CD4-positive, alpha-beta T cell treated with Interleukin-1 beta for 1 hour (primary cell): ENCODE data around the gene SWT1.
"Not testable (repeated sequence)": the region's sequence is repeated elsewhere in the genome, so short reads cannot be mapped to it uniquely, and the experiment has no call there.

Experiments
- DNase-seq, 2 donors: peaks; one replicate each; pipeline ENCODE4 v3.0.0-alpha.2; 2020 to 2022

The SWT1 gene

GRCh38 chr1:185170291-185170848, 13.4 kb downstream of the SWT1 start:
- peak; percentile 34 to 61 for DNase-seq

DNA sequence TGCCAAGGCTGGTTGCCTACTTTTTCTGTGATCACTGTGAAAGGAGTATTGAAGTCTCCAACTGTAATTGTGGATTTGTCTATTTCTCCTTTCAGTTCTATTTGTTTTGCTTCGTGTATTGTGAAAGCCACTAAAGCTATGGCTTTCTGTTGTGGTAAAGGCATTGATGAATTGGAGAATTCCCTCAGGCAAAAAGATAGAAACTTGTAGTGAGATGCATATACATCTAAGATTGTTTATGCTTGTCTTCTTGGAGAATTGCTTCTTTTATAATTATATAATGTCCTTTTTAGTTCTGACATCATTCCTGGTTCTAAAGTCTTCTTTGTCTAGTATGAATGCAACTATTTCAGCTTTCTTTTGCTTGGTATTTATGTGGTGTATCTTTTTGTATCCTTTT, 36.8 kb downstream of the SWT1 start:
- no peak for DNase-seq

GRCh38 chr1:185198712-185199111, 41.7 kb downstream of the SWT1 start:
- not testable (repeated sequence) for DNase-seq

- no peak for DNase-seq
Measured at GRCh38 chr1:185200889-185201288, 43.9 kb downstream of the SWT1 start.

GRCh38 chr1:185207170-185207569, 50.2 kb downstream of the SWT1 start:
- no peak for DNase-seq

GRCh38 chr1:185207980-185208602, 51.1 kb downstream of the SWT1 start:
- DNase-seq = no peak

DNA sequence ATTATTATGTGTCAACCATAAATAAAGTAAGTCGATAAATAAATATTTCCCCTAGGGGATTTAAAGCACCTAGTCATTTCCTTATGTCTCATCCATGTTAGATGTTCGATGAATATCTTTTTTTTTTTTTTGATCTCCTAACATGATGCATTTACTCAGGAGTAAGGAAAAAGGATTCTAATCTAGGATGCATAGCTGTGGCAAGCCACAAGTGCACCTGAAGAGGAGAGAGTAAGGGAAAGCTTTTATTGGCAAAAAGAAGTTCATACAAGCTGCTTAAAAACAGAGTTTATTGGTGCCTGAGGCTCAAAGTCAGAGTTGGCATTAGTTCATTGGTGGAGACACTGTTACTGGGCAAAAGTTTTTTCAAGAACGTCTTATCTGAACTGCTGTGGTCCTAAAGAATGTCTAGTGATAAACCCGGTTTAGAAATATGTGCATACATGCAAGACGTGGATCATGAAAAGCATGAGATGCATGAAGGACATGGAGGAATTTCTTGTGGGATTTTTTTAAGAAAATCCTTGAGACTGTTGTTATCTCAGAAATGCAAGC, 51.7 kb downstream of the SWT1 start:
- no peak for DNase-seq

DNA sequence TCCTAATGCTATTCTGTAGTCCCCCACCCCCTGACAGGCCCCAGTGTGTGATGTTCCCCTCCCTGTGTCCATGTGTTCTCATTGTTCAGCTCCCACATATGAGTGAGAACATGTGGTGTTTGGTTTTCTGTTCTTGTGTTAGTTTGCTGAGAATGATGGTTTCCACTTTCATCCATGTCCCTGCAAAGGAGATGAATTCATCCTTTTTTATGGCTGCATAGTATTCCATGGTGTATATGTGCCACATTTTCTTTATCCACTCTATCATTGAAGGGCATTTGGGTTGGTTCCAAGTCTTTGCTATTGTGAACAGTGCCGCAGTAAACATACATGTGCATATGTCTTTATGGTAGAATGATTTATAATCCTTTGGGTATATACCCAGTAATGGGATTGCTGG, 52.4 kb downstream of the SWT1 start:
- DNase-seq = not testable (repeated sequence)

DNA sequence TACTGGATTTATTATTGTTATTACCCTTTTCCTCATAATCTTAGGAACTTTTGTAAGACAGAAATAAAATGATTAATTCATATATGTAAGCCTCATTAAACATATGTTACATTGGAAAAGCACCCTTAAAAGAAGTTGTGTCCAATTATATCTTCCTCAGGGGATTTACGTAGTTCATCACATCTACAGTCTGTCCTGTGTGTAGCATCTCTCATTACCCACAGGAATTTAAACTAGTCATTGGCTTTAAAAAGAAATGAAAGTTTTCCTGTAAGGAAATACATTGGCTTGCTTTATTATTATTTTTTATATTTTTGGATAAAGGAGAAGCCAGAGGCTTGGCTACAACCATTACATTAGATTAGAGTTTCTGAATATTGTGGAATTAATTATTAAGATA, 56.1 kb downstream of the SWT1 start:
- DNase-seq = no peak

GRCh38 chr1:185215911-185216310, 58.9 kb downstream of the SWT1 start:
- DNase-seq = no peak

DNA sequence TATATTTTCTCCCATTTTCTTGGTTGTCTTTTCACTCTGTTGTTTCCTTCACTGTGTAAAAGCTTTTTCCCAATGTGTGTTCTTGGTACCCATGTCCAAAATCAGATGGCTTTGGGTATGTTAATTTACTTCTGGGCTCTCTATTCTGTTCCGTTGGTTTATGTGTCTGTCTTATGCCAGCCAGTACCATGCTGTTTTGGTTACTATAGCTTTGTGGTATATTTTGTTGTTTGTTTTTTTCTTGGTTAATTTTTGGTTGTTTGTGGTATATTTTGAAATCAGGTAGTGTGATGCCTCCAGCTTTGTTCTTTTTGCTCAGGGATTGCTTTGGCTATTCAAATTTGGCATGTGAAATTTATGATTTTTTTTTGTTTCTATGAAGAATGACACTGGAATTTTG, 67.2 kb downstream of the SWT1 start:
- DNase-seq = no peak

DNA sequence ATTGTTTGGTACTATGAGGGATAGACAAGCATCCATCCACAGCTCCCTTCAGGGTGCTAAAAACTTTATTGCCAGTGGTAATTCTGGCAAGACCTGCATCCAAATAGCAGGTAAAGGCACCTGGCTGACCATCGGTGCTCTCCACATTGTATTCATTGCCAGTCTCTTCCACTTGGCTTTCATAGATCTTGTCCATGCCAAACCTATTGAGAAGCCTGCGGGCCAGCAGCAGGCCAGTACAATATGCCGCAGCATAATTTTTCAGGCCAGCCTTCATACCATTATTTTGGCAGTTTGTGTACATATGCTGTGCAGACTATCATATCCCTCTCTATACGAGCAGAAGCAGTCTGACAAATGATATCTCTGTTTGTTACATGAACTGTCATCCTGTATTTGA, 70.2 kb downstream of the SWT1 start:
- no peak for DNase-seq

DNA sequence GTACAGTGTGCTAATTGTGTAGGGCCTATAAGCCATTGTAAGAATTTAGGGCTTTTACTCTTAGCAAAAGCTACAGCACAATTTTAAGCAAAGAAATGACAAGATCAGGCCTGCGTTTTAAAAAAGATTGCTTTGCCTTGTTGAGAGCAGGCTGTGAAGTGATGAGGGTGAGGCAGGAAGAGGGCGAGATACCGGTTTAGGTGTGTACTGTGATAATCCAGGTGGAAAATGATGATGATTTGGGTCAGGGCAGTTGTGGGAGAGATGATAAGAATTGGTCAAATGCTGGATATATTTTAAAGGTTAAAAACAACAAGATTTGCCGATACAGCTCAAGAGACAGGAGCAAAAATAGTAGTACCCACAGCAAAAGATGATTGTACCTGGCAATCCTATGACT, 72.0 kb downstream of the SWT1 start:
- DNase-seq = no peak

- DNase-seq = no peak
Measured at GRCh38 chr1:185229981-185230380, 73.0 kb downstream of the SWT1 start.

DNA sequence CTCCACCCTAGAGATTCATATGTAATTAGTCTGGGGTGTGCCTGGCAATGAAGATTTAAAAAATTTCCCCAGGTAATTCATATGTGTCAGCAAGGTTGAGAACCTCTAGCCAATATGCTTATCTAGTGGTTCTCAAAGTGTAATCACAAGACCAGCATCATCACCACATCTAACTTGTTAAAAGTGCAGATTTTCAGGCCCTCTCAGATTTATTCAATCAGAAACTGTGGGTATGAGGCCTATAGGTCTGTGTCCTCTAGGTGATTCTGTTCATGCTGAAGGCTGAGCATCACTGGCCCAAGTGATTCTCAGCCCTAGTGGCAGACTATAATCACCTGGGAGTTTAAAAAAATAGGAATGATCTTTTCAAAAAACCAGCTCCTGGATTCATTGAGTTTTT, 75.9 kb downstream of the SWT1 start:
- no peak for DNase-seq

GRCh38 chr1:185234183-185234582, 77.2 kb downstream of the SWT1 start:
- DNase-seq = not testable (repeated sequence)

DNA sequence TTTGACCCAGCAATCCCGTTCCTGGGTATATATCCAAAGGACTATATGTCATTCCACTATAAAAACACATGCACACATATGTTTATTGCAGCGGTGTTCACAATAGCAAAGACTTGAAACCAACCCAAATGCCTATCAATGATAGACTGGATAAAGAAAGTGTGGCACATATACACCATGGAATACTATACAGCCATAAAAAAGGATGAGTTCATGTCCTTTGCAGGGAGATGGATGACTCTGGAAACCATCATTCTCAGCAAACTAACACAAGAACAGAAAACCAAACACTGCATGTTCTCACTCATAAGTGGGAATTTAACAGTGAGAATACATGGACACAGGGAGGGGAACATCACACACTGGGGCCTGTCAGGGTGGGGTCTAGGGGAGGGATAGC, 80.2 kb downstream of the SWT1 start:
- not testable (repeated sequence) for DNase-seq

DNA sequence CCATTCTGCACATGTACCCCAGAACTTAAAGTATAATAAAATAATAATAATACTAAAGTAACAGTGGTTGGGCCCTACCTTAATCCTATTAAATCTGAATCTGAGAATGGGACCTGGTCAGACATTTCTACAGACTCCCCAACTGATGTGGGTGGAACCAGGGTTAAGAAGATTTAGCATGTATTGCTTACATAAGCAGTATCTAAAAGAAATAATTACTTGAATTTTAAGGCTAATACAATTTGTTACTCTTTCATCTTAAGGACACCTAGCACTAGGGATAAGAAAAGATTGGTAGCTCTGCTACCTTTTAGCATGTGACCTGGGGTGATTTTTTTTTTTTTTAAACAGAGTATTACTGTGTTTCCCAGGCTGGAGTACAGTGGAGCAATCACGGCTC, 80.7 kb downstream of the SWT1 start:
- DNase-seq = no peak

GRCh38 chr1:185238447-185238846, 81.5 kb downstream of the SWT1 start:
- peak in 1 of 2 donors; percentile 34 for DNase-seq

GRCh38 chr1:185239861-185240260, 82.9 kb downstream of the SWT1 start:
- DNase-seq = no peak

GRCh38 chr1:185241127-185241526, 84.2 kb downstream of the SWT1 start:
- DNase-seq = peak in 1 of 2 donors; percentile 8

DNA sequence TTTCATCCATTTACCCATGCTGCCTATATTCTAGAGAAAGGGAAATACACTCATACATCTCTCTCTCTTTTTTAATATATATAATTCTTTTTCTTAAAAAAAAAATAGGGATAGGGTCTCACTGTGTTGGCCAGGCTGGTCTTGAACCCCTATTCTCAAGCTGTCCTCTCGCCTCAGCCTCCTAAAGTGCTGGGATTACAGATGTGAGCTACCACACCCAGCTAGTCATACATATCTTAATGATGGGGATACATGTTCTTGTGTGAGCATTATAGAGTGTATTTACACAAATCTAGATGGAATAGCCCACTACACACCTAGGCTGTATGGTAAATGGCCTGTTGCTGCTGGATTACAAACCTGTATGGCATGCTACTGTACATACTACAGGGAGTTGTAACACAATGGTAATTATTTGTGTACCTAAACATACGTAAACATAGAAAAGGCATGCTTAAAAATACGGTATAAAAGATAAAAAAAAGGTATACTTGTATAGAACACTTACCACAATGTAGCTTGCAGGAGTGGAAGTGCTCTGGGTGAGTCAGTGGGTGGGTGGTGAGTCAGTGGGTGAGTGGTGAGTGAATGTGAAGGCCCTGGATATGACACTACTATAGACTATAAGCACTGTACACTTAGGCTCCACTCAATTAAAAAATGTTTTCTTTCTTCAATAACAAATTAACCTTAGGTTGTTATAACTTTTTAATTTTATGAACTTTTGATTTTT, 87.2 kb downstream of the SWT1 start:
- peak in 1 of 2 donors; percentile 4 for DNase-seq

DNA sequence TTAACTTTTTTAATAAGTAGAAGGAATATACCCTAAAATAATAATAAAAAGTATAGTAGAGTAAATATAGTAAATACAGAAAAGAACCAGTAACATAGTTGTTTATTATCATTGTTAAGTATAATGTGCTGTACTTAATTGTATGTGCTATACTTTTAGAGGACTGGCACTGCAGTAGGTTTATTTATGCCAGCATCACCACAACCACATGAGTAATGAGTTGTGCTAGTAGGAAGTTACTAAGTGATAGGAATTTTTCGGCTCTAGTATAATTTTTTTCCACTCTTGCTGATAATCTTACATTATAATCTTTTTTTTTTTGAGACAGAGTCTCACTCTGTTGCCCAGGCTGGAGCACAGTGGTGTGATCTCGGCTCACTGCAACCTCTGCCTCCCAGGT, 88.5 kb downstream of the SWT1 start:
- no peak for DNase-seq

- no peak for DNase-seq
Measured at GRCh38 chr1:185249563-185249962, 92.6 kb downstream of the SWT1 start.
